GM12875 (cell line): ENCODE results near the gene NEK5.

Source experiments
- H3K4me3 ChIP-seq: one replicate; pipeline ENCODE4 v1.5.1; 2011; ENCODE audit warnings: low read depth, low read length, control low read depth
- TF ChIP-seq, protein P1 (sequence below): IDR thresholded peaks from 2 replicates; pipeline ENCODE4 v1.5.1; 2011; ENCODE audit warnings: low read depth, mild to moderate bottlenecking, control low read depth, inconsistent platforms, low read length, moderate library complexity, borderline replicate concordance; ENCODE audit not compliant: insufficient read depth

Gene NEK5

DNA sequence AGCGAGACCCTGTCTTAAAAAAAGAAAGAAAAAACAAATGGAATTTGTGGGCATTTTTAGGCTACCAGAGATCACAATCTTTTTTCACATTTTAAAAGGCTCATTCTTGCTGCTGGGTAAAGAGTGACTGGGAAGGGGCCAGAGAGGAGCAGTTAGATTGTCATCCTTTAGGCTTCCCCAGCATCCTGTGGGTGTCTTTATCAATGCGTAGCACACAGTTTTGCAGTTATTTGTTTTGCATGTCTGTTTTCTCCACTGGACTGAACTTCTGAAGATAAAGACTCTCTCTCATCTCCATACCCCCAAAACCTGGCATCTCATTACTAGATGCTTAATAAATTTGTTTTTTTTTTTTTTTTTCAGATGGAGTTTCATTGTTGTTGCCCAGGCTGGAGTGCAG, 106.5 kb downstream of the NEK5 start:
- TF ChIP-seq, protein P1, sequence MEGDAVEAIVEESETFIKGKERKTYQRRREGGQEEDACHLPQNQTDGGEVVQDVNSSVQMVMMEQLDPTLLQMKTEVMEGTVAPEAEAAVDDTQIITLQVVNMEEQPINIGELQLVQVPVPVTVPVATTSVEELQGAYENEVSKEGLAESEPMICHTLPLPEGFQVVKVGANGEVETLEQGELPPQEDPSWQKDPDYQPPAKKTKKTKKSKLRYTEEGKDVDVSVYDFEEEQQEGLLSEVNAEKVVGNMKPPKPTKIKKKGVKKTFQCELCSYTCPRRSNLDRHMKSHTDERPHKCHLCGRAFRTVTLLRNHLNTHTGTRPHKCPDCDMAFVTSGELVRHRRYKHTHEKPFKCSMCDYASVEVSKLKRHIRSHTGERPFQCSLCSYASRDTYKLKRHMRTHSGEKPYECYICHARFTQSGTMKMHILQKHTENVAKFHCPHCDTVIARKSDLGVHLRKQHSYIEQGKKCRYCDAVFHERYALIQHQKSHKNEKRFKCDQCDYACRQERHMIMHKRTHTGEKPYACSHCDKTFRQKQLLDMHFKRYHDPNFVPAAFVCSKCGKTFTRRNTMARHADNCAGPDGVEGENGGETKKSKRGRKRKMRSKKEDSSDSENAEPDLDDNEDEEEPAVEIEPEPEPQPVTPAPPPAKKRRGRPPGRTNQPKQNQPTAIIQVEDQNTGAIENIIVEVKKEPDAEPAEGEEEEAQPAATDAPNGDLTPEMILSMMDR: no peak
- no peak overlapping the region for H3K4me3 ChIP-seq

DNA sequence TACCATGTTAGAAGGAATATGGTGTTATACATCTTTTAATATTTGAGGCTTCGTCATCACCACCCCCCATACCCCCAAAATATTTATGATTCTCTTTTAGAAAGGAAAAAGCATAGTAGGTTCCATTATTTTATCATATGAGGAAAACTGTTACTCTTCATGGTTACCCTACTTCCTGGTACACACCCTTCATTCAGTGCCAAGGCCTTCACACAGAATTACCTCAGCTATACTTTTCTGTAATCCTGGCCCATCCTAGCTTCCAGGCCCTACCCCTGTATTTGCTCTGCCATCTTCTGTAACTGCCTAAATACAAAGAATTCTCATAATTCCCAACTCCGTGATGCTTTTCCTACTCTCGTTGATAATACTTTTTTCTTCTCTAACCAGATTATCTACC, 108.7 kb downstream of the NEK5 start:
- no peak overlapping the region for H3K4me3 ChIP-seq
- TF ChIP-seq, protein P1: no peak

DNA sequence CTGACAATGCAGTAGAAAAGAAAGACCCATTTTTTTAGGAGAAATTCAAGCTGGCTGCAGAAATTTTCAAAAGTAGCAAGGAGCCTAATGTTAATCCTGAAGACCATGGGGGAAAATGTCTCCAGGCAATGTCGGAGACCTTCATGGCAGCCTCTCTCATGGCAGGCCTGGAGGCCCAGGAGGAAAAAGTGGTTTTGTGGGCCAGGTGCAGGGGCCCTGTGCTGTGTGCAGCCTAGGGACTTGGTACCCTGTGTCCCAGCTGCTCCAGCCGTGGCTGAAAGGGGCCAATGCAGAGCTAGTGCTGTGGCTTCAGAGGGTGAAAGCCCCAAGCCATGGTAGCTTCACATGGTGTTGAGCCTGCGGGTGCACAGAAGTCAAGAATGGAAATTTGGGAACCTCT, 112.6 kb downstream of the NEK5 start:
- no peak overlapping the region for H3K4me3 ChIP-seq
- TF ChIP-seq, protein P1: no peak

DNA sequence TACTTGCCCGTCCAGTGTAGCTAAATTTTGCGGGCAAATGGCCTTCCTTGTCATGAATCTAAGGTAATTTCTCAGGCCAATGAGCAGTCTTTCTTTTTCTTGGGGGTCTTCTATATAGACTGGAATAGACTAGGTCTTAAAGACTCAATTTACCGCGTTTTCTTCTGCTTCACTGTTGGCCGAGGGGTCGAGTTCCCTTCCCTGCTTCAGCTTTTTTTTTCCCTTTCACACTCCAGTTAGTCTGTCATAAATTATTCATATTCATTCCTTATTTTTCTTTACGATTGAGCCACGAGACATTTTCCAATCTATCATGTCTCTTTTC, 116.4 kb downstream of the NEK5 start:
- TF ChIP-seq, protein P1: no peak
- peak overlapping the region; percentile 69 for H3K4me3 ChIP-seq

DNA sequence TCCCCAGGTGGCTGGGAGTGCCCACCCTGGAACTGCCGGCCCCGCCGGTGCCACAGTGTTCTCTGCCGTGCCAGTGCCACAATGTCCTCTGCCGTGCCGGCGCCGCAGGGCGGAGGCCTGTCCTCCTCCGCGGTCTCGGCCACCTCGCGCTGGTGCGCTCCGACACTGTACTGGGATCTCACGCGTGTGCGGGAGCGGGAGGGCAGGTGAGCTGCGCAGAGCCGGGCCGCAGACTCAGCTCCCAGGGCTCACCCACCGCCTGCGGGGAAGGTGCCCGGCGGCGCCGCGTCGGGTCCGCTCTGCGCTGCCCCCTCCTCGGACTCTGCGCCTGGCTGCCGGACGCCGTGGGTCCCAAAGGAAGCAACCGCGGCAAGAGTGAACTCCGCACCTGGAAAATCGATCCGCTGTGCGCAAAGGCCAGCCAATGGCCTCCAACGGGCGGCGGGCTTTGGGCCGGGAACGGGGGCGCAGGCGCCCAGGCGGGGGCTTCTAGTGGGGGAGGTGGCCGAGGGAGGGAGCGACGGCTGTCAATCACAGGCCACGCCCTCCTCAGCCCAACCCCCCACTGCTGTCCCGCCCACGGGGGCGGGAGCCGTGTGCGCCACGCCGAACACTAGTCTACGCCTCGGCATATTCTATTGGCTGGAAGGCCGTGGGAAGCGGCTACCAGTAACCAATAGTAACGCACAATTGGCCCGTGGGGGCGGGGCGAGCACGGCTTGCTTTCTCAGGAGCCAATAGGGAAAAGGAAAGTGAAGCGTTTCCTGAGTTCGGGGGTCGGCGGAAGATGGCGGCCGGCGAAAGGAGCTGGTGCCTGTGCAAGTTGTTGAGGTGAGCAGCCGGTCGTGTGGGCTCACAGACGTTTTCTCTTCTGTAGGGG, 117.0 kb downstream of the NEK5 start, which contains the start of gene ALG11:
TSS of gene ALG11 (plus strand) at position 767 of the 880 bp plus-strand sequence. CDS start at position 788, 21 bp downstream.
- peak within 1 kb of the TSS; percentile 69 for H3K4me3 ChIP-seq
- TF ChIP-seq, protein P1: no peak

DNA sequence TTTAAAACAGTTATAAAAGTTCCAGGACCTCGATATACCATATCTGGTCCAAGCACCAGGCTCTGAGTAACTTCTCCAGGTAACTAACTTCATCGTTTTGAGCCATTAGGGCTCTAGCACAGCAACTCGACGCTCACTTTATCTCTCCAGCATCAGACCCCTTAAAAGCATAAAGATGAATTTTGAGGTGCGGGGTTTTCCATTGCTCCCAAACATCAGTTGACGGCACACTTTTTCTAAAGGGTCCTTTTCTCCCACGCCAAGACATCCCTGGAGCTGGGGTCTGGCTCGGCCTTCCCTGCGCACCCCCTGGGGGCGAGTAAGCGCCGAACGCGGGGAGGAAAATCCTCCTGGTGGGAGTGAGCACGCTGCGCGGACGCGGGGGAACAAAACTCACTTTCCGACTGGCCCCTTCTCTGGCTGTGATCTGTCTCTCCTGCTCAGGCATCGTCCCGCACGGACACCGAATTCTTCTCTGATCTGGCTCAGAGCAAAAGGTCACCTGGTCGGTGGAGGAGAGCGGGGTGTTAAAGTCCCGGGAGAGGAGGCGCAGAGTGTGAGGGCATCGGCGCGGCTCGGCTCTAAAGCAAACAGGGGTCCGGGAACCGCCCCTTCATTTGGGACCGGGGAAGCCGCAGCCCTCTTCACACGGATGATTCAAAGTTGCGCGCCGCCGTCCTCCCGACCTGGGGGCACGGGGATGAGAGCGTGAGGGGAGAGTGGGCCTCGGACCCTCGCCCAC, 117.8 kb downstream of the NEK5 start, which contains the start of gene ATP7B:
TSS of gene ATP7B (minus strand) at position 561 of the 742 bp plus-strand sequence. CDS start at position 448, 113 bp downstream.
- TF ChIP-seq, protein P1: no peak
- peak within 1 kb of the TSS; percentile 69 for H3K4me3 ChIP-seq
